Fibroblast of skin of left biceps (primary cell): ENCODE data around the gene PHACTR1.
A peak's percentile ranks its signal among the peaks of the same experiment; 100 is the strongest.
"Not testable (repeated sequence)": the region's sequence is repeated elsewhere in the genome, so short reads cannot be mapped to it uniquely, and the experiment has no call there.

Experiments used
- DNase-seq, 2 experiments: peaks; one replicate each; pipeline ENCODE4 v3.0.0-alpha.2; 2013; ENCODE audit warnings: low read depth in 2 of 2

PHACTR1 gene

GRCh38 chr6:12898603-12899002, 182.0 kb downstream of the PHACTR1 start:
- DNase-seq, result no peak

GRCh38 chr6:12899046-12899833, 182.7 kb downstream of the PHACTR1 start:
- no peak for DNase-seq

GRCh38 chr6:12903246-12903645, 186.7 kb downstream of the PHACTR1 start:
- no peak for DNase-seq

GRCh38 chr6:12909833-12910232, 193.3 kb downstream of the PHACTR1 start:
- DNase-seq, result no peak

- peak in 1 of 2 experiments; percentile 18 for DNase-seq
Observed at GRCh38 chr6:12911427-12911826, 194.9 kb downstream of the PHACTR1 start.

- no peak for DNase-seq
Observed at GRCh38 chr6:12913201-12913600, 196.6 kb downstream of the PHACTR1 start.

GRCh38 chr6:12916006-12916405, 199.4 kb downstream of the PHACTR1 start:
- no peak for DNase-seq

- DNase-seq, result no peak
Observed at GRCh38 chr6:12916420-12917136, 200.0 kb downstream of the PHACTR1 start.

- no peak for DNase-seq
Observed at GRCh38 chr6:12921467-12921866, 204.9 kb downstream of the PHACTR1 start.

- DNase-seq, result no peak
Observed at GRCh38 chr6:12923644-12924235, 207.2 kb downstream of the PHACTR1 start.

- DNase-seq, result no peak
Observed at GRCh38 chr6:12924911-12925310, 208.3 kb downstream of the PHACTR1 start.

GRCh38 chr6:12927746-12928145, 211.2 kb downstream of the PHACTR1 start:
- no peak for DNase-seq

GRCh38 chr6:12929678-12930077, 213.1 kb downstream of the PHACTR1 start:
- DNase-seq, result no peak

GRCh38 chr6:12931639-12932038, 215.1 kb downstream of the PHACTR1 start:
- no peak for DNase-seq

- DNase-seq, result no peak
Observed at GRCh38 chr6:12935637-12936036, 219.1 kb downstream of the PHACTR1 start.

- DNase-seq, result no peak
Observed at GRCh38 chr6:12937971-12938370, 221.4 kb downstream of the PHACTR1 start.

GRCh38 chr6:12939314-12939713, 222.7 kb downstream of the PHACTR1 start:
- no peak for DNase-seq

- no peak for DNase-seq
Observed at GRCh38 chr6:12941422-12941821, 224.9 kb downstream of the PHACTR1 start.

GRCh38 chr6:12943549-12943948, 227.0 kb downstream of the PHACTR1 start:
- no peak for DNase-seq

GRCh38 chr6:12944001-12944400, 227.4 kb downstream of the PHACTR1 start:
- DNase-seq, result no peak

GRCh38 chr6:12944528-12944927, 228.0 kb downstream of the PHACTR1 start:
- not testable (repeated sequence) for DNase-seq

- DNase-seq, result peak; percentile 49 to 52
Observed at GRCh38 chr6:12947151-12947871, 230.7 kb downstream of the PHACTR1 start.
